Esophagus squamous epithelium (tissue), 4 donors: Measurements from ENCODE around the gene FSHB.

Experiments
- CTCF ChIP-seq, 6 experiments: fragments of 450-650 bp in 4 of 6; fragments of 200-600 bp in 2 of 6; sonication (generic) in 2 of 6; IDR thresholded peaks; one replicate each; pipeline ENCODE4 v1.5.1; 2016 to 2019; ENCODE audit warnings: antibody characterized with exemption in 6 of 6, mild to moderate bottlenecking in 4 of 6, moderate library complexity in 4 of 6
- POLR2A ChIP-seq, 4 donors: fragments of 450-650 bp; IDR thresholded peaks; one replicate each; pipeline ENCODE4 v1.6.1; 2017; ENCODE audit warnings: antibody characterized with exemption in 4 of 4, mild to moderate bottlenecking in 4 of 4, moderate library complexity in 3 of 4

- no peak for TF ChIP-seq CTCF (IDR thresholded peaks at IDR 0.05)
- no peak for TF ChIP-seq POLR2A (IDR thresholded peaks at IDR 0.05)
Measured at GRCh38 chr11:30282289-30282631, 51.4 kb downstream of the FSHB start.
